Prostate gland (tissue), 2 donors: Measurements from ENCODE around the gene TTBK2.

Experiments
- CTCF ChIP-seq, 4 experiments: fragments of 200-600 bp in 2 of 4; fragments of 450-650 bp in 2 of 4; sonication (generic) in 2 of 4; IDR thresholded peaks; 1 replicate in 3 of 4; 2 replicates in 1 of 4; pipeline ENCODE4 v1.5.1; 2016 to 2019; ENCODE audit warnings: antibody characterized with exemption in 4 of 4, mild to moderate bottlenecking in 2 of 4, moderate library complexity in 2 of 4
- POLR2A ChIP-seq: fragments of 450-650 bp; IDR thresholded peaks from one replicate; pipeline ENCODE4 v1.6.1; 2016; ENCODE audit warnings: antibody characterized with exemption, mild to moderate bottlenecking

- TF ChIP-seq CTCF (IDR thresholded peaks at IDR 0.05) (no peak), POLR2A (no peak)
Observed at GRCh38 chr15:42932833-42933515, 12.4 kb upstream of the TTBK2 start.
